GM12891 (cell line): ENCODE results near the gene PTPRN2.

Source experiments
- PAX5 ChIP-seq: IDR thresholded peaks from 2 replicates; pipeline ENCODE4 v1.6.1; 2011; ENCODE audit warnings: low read length, moderate library complexity, mild to moderate bottlenecking; ENCODE audit not compliant: insufficient read depth, severe bottlenecking
- POLR2A ChIP-seq: IDR thresholded peaks from 2 replicates; pipeline ENCODE4 v1.6.1; 2011; ENCODE audit warnings: low read depth, low read length, control low read depth
- POLR2AphosphoS5 ChIP-seq: IDR thresholded peaks from 2 replicates; pipeline ENCODE4 v1.6.1; 2011; ENCODE audit warnings: low read depth, low read length, control low read depth
- POU2F2 ChIP-seq: IDR thresholded peaks from 2 replicates; pipeline ENCODE4 v1.6.1; 2011; ENCODE audit warnings: low read depth, mild to moderate bottlenecking, control low read depth, low read length, moderate library complexity
- SPI1 ChIP-seq: IDR thresholded peaks from 2 replicates; pipeline ENCODE4 v1.6.1; 2011; ENCODE audit warnings: low read depth, low read length, control low read depth
- TAF1 ChIP-seq: IDR thresholded peaks from 2 replicates; pipeline ENCODE4 v1.6.1; 2011; ENCODE audit warnings: low read depth, low read length, control low read depth

- TF ChIP-seq POLR2AphosphoS5 (no peak), TAF1 (no peak), POLR2A (no peak), SPI1 (no peak), PAX5 (no peak), POU2F2 (no peak)
These were observed 99.9 kb downstream of the PTPRN2 start for GRCh38 chr7:158487631-158488151.
